ENCODE results near the gene TCEA2. TPM values are rescaled to one million over a fixed set of nuclear protein-coding genes. Genes with fewer than 3 reads are reported as not detected.

TCEA2 gene
- total RNA-seq, 1 experiment from 2014 or later: 16.7 TPM

- DNase-seq (ENCODE audit: low read depth): no peak
These were observed 569 bp downstream of the TCEA2 start for GRCh38 chr20:64063389-64064144.

- DNase-seq (ENCODE audit: low read depth): peak; percentile 54
These were observed 1.2 kb downstream of the TCEA2 start for GRCh38 chr20:64064145-64064698.

- no peak for DNase-seq (ENCODE audit: low read depth)
These were observed 2.3 kb downstream of the TCEA2 start for GRCh38 chr20:64065062-64065973.

GRCh38 chr20:64065974-64066343 lies 3.0 kb downstream of the TCEA2 start:
- DNase-seq (ENCODE audit: low read depth): peak; percentile 92

GRCh38 chr20:64067005-64067632 lies 4.1 kb downstream of the TCEA2 start:
- DNase-seq (ENCODE audit: low read depth): no peak

- DNase-seq (ENCODE audit: low read depth): no peak
These were observed 4.8 kb downstream of the TCEA2 start for GRCh38 chr20:64067733-64068307.

GRCh38 chr20:64068386-64069208 lies 5.6 kb downstream of the TCEA2 start:
- DNase-seq (ENCODE audit: low read depth): no peak

GRCh38 chr20:64069209-64069613 lies 6.2 kb downstream of the TCEA2 start:
- DNase-seq (ENCODE audit: low read depth): no peak

GRCh38 chr20:64069614-64070243 lies 6.7 kb downstream of the TCEA2 start:
- DNase-seq (ENCODE audit: low read depth): no peak

GRCh38 chr20:64070244-64070993 lies 7.4 kb downstream of the TCEA2 start:
- DNase-seq (ENCODE audit: low read depth): no peak

GRCh38 chr20:64071341-64072332 lies 8.6 kb downstream of the TCEA2 start:
- no peak for DNase-seq (ENCODE audit: low read depth)

GRCh38 chr20:64072498-64073063 lies 9.6 kb downstream of the TCEA2 start:
- DNase-seq (ENCODE audit: low read depth): no peak

- no peak for DNase-seq (ENCODE audit: low read depth)
These were observed 10.6 kb downstream of the TCEA2 start for GRCh38 chr20:64073476-64074183.

- no peak for DNase-seq (ENCODE audit: low read depth)
These were observed 11.3 kb downstream of the TCEA2 start for GRCh38 chr20:64074184-64074789.

- DNase-seq (ENCODE audit: low read depth): no peak
These were observed 12.0 kb downstream of the TCEA2 start for GRCh38 chr20:64074963-64075362.

- no peak for DNase-seq (ENCODE audit: low read depth)
These were observed 12.6 kb downstream of the TCEA2 start for GRCh38 chr20:64075556-64075955.

Data from HT1080 (cell line).